GM06990 (cell line): ENCODE results near the gene SLC16A2.
"Not testable (repeated sequence)": the region's sequence is repeated elsewhere in the genome, so short reads cannot be mapped to it uniquely, and the experiment has no call there.

ENCODE experiments used
- DNase-seq: peaks from one replicate; pipeline ENCODE4 v3.0.0-alpha.2; 2011; ENCODE audit not compliant: insufficient read length; ENCODE audit errors: extremely low read depth
- H3K27me3 ChIP-seq: replicated peaks from 2 replicates; pipeline ENCODE4 v1.6.0; 2011; ENCODE audit warnings: low read length; ENCODE audit not compliant: control insufficient read depth, insufficient read depth
- H3K36me3 ChIP-seq: 2 replicates; pipeline ENCODE4 v1.5.1; 2011; ENCODE audit warnings: low read length; ENCODE audit not compliant: control insufficient read depth, insufficient read depth
- H3K4me3 ChIP-seq: replicated peaks from 2 replicates; pipeline ENCODE4 v1.5.1; 2011; ENCODE audit warnings: low read depth, mild to moderate bottlenecking, control low read depth, low read length
- TF ChIP-seq, protein P1 (sequence below): IDR thresholded peaks from 2 replicates; pipeline ENCODE4 v1.5.1; 2011; ENCODE audit warnings: low read length, control low read depth, mild to moderate bottlenecking, inconsistent platforms; ENCODE audit not compliant: insufficient read depth, poor library complexity, severe bottlenecking

The SLC16A2 gene

DNA sequence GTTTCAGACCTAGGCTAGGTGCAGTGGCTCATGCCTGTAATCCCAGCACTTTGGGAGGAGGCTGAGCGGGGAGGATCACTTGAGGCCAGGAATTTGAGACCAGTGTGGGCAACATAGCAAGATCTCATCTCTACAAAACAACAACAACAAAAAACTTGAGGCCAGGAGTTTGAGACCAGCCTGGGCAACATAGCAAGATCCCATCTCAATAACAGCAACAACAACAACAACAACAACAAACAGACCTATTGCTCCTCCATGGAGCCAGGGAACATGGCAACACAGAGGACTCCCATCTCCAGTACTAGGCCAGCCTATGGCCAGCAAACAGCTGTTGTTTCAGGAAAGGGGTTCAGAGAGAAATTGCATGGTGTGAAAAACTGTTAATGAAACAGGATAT, 43.4 kb downstream of the SLC16A2 start:
- Histone ChIP-seq H3K4me3 (no peak overlapping the region), H3K27me3 (no peaks in the 10 kb centered on the region), H3K36me3 (no peaks in the 10 kb centered on the region)
- DNase-seq, result no peak
- TF ChIP-seq, protein P1, sequence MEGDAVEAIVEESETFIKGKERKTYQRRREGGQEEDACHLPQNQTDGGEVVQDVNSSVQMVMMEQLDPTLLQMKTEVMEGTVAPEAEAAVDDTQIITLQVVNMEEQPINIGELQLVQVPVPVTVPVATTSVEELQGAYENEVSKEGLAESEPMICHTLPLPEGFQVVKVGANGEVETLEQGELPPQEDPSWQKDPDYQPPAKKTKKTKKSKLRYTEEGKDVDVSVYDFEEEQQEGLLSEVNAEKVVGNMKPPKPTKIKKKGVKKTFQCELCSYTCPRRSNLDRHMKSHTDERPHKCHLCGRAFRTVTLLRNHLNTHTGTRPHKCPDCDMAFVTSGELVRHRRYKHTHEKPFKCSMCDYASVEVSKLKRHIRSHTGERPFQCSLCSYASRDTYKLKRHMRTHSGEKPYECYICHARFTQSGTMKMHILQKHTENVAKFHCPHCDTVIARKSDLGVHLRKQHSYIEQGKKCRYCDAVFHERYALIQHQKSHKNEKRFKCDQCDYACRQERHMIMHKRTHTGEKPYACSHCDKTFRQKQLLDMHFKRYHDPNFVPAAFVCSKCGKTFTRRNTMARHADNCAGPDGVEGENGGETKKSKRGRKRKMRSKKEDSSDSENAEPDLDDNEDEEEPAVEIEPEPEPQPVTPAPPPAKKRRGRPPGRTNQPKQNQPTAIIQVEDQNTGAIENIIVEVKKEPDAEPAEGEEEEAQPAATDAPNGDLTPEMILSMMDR, result no peak

DNA sequence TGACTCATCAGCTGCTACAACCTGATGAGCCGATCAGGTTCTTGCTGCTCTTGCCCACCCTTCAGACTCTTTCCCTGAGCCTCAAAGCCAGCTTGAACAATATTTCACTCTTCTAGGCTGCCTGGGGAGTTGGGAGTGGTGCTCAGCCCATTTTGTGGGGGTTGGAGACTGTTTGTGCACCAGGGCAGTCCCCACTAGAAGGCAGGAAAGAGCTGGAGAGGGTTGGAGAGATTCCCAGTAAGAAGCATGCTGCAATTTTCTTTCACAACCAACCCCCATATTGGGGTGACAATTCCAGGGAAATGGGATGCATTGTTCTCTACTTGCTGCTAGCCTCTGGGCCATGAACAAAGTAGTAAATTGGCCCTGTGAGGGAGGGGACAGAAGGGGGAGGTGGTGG, 44.1 kb downstream of the SLC16A2 start:
- H3K4me3 ChIP-seq, result no peak overlapping the region
- TF ChIP-seq, protein P1, result no peak
- no peaks in the 10 kb centered on the region for H3K36me3 ChIP-seq
- DNase-seq, result no peak
- no peaks in the 10 kb centered on the region for H3K27me3 ChIP-seq

DNA sequence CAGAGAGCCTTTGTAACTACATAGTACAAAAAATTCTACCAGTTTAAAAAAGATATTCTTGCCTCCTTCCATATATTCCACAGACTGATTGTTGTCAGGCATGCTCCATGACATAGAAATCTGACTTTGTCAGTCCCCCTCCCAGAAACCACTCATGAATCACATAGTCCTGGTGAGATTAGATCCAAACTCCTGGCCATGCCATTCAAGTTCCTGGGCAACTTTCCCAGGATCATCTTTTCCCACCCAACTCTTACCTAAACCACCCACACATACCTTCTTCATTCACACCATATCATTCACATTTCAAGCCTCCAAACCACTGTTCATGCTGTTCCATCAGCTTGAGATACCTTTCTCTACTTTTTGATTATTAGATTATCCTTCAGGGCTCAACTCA, 46.4 kb downstream of the SLC16A2 start:
- no peak overlapping the region for H3K4me3 ChIP-seq
- no peaks in the 10 kb centered on the region for H3K36me3 ChIP-seq
- no peaks in the 10 kb centered on the region for H3K27me3 ChIP-seq
- TF ChIP-seq, protein P1, result no peak
- DNase-seq, result no peak

DNA sequence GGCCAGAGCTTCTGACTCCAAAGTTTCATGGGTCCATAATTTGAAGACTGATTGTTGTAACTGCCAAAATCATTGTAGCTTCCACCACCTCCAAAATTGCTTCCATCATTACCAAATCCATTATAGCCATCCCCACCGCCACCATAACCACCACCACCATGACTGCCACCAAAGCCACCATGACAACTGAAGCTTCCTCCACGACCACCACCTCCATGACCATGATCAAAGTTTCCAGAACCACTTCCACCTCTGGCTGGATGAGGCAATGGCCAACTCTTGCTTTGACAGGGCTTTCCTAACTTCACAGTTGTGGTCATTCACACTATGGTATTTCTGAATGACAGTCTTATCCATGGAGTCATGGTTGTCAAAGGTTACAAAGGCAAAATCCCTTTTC, 51.8 kb downstream of the SLC16A2 start:
- not testable (repeated sequence) for DNase-seq

DNA sequence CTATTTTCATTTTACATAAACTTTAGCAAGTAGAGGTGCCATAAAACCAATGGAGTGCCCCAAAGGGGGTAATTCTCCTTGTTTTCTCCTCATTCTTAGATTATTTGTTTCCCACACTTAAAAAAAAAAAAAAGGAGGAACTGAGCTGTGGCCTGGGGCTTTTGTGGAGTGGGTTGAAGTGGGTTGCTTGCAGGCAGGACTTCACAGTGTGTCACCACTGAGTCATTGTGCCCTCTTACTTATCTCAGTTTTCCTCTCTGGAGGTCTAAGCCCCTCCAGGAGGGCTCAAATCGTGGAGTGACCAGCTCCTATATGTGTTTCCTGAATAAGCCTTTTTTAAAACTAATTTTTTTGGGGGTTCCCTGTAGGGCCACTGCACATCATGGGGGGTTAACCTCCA, 69.0 kb downstream of the SLC16A2 start:
- TF ChIP-seq, protein P1, result no peak
- Histone ChIP-seq H3K36me3 (no peaks in the 10 kb centered on the region), H3K27me3 (no peaks in the 10 kb centered on the region; the same call in 1 of the 2 replicates), H3K4me3 (no peak overlapping the region)
- DNase-seq, result no peak

More for the DNA sequence above, 51.8 kb downstream of the SLC16A2 start:
- not testable (repeated sequence) for H3K27me3 ChIP-seq, H3K4me3 ChIP-seq, H3K36me3 ChIP-seq

DNA sequence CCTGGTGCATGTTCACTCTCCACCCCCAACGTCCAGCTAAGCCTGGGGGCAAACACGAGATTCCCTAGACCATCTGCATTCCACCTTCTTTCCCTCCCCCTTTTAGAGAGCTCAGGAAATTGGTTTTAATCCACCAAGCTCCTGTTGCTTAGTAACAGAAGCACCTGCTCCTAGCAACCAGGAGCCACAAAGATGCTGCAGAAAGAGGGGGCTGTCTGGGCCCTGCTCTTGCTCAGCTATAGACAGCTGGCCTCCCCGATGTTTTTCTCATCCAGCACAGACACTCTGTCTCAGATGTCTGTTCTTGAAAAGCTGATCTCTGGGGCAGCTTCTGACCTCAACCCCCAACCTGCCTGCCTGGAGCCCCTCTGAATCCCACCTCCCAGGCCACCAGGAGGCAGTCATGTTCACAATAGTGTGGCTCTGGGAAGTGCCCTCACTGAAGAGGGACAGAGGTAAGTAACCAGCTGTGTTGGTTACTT, 71.5 kb downstream of the SLC16A2 start:
- TF ChIP-seq, protein P1, result peak; percentile 50
- Histone ChIP-seq H3K36me3 (no peaks in the 10 kb centered on the region), H3K4me3 (no peak overlapping the region), H3K27me3 (no peaks in the 10 kb centered on the region; the same call in 1 of the 2 replicates)
- DNase-seq, result peak; percentile 6
